Stimulated activated CD4-positive, alpha-beta T cell treated with anti-CD3 and anti-CD28 coated beads, Interleukin-2, amount 100 ng/mL, for 48 hours (primary cell): ENCODE results near the gene C2orf15.
A peak's percentile ranks its signal among the peaks of the same experiment; 100 is the strongest.
"Not testable (repeated sequence)": the region's sequence is repeated elsewhere in the genome, so short reads cannot be mapped to it uniquely, and the experiment has no call there.

ENCODE experiments used
- DNase-seq, 2 donors: peaks; one replicate each; pipeline ENCODE4 v3.0.0-alpha.2; 2020

Gene C2orf15

GRCh38 chr2:99141110-99142108 lies at the start of gene C2orf15:
Gene C2orf15, plus strand, starts transcription at chr2:99141707. Its CDS starts 8,852 bp downstream, at chr2:99150559.
- peak; percentile 93 to 95 for DNase-seq

- no peak for DNase-seq
Measured at GRCh38 chr2:99096728-99097127, 44.8 kb upstream of the C2orf15 start.

GRCh38 chr2:99101697-99102096 lies 39.8 kb upstream of the C2orf15 start:
- DNase-seq: no peak

- no peak for DNase-seq
Measured at GRCh38 chr2:99104006-99104405, 37.5 kb upstream of the C2orf15 start.

GRCh38 chr2:99106913-99107312 lies 34.6 kb upstream of the C2orf15 start:
- DNase-seq: no peak

- DNase-seq: no peak
Measured at GRCh38 chr2:99111236-99111635, 30.3 kb upstream of the C2orf15 start.

- DNase-seq: no peak
Measured at GRCh38 chr2:99111945-99112344, 29.6 kb upstream of the C2orf15 start.

- DNase-seq: no peak
Measured at GRCh38 chr2:99112617-99113016, 28.9 kb upstream of the C2orf15 start.

- DNase-seq: no peak
Measured at GRCh38 chr2:99127981-99128380, 13.5 kb upstream of the C2orf15 start.

- DNase-seq: not testable (repeated sequence)
Measured at GRCh38 chr2:99135044-99135556, 6.4 kb upstream of the C2orf15 start.

- no peak for DNase-seq
Measured at GRCh38 chr2:99139003-99139402, 2.5 kb upstream of the C2orf15 start.

- DNase-seq: no peak
Measured at GRCh38 chr2:99140056-99140859, 1.2 kb upstream of the C2orf15 start.

GRCh38 chr2:99140860-99141109 lies 722 bp upstream of the C2orf15 start:
- DNase-seq: no peak

- DNase-seq: no peak
Measured at GRCh38 chr2:99150706-99151105, 9.2 kb downstream of the C2orf15 start.

- no peak for DNase-seq
Measured at GRCh38 chr2:99152199-99152895, 10.8 kb downstream of the C2orf15 start.

GRCh38 chr2:99153921-99154604 lies 12.6 kb downstream of the C2orf15 start:
- DNase-seq: no peak

GRCh38 chr2:99154643-99155536 lies 13.4 kb downstream of the C2orf15 start, which contains the start of the genes LIPT1 and TSGA10:
Gene LIPT1, plus strand, starts transcription at chr2:99154967. Its CDS starts 6,991 bp downstream, at chr2:99161958.
Gene TSGA10, minus strand, starts transcription at chr2:99154942. Its CDS starts 45,503 bp downstream, at chr2:99109439.
- DNase-seq: peak; percentile 85 to 89

GRCh38 chr2:99156891-99157290 lies 15.4 kb downstream of the C2orf15 start:
- DNase-seq: no peak

- no peak for DNase-seq
Measured at GRCh38 chr2:99158599-99158998, 17.1 kb downstream of the C2orf15 start.

GRCh38 chr2:99159594-99159993 lies 18.1 kb downstream of the C2orf15 start:
- DNase-seq: no peak

GRCh38 chr2:99166218-99166617 lies 24.7 kb downstream of the C2orf15 start:
- no peak for DNase-seq
